GM21360 (cell line): ENCODE results near the gene TRIAP1.
"Not testable (repeated sequence)": the region's sequence is repeated elsewhere in the genome, so short reads cannot be mapped to it uniquely, and the experiment has no call there.

Source experiments
- ATAC-seq: cut with Tn5 transposase; IDR thresholded peaks from one replicate; pipeline ENCODE4 v1.9.1; 2021; ENCODE audit warnings: mild to moderate bottlenecking, moderate library complexity; ENCODE audit not compliant: unreplicated experiment

TRIAP1 gene

GRCh38 chr12:120445911-120446843 is at the start of gene TRIAP1, which contains the start of gene GATC:
TSS of gene TRIAP1 (minus strand) at chr12:120446384. CDS start at chr12:120446372, 12 bp downstream.
TSS of gene GATC (plus strand) at chr12:120446444. CDS start at chr12:120446481, 37 bp downstream.
- peak; percentile 82 for ATAC-seq

- ATAC-seq, result no peak
Measured at GRCh38 chr12:120495186-120495730, 49.1 kb upstream of the TRIAP1 start.

DNA sequence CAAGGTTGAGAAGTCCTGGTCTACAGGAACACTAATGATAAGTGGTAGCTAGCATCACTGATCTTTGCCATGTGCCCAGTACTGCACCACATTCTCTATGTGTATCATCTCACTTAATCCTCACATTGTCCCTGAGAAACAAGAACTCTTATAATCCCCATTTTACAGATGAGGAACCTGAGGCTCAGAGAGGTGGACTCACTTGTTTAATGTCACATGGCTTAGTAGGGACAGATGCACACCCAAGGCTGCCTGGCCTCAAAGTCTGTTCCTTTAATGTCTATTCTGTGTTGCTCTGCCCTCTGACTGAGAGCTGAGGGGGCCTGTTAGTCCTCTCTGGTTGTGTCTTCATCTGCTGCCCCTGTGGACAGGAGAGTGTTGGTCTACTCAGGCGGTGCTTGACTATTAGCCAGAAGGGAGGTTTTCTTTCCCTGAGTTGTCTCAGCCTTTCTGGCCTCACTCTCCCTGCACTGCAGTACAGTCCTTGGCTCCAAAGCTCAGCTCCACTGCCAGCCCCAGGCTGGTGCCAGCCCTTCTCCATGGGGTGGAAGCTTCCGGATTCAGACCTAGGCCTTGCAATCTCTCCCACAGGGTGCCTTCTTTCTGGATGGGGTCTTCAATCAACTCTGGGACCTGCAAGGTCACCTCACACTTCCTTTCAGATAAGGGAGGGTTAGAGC is 44.8 kb upstream of the TRIAP1 start:
- ATAC-seq, result no peak

GRCh38 chr12:120490325-120490724 is 44.1 kb upstream of the TRIAP1 start:
- no peak for ATAC-seq

- no peak for ATAC-seq
Measured at GRCh38 chr12:120489018-120489417, 42.8 kb upstream of the TRIAP1 start.

GRCh38 chr12:120488057-120488640 is 42.0 kb upstream of the TRIAP1 start:
- ATAC-seq, result no peak

DNA sequence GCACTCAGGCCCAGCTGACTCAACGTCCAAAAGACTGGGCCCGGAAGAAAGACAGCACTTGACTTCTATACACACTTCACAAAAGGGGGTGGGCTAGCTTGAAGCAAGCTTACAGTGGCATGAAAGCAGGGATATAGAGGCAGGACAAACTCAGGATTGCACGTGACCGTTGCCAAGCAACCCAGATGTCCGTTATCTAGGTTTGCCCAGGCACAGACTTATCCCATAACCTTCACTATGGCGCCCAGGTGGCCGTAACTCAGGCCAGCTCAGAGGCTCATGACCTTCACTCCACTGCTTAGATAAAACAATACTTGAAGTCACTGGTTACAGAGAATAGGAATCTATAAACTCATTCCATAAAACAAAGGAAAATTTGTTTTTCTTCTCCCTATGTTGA is 41.4 kb upstream of the TRIAP1 start:
- ATAC-seq, result not testable (repeated sequence)

- ATAC-seq, result no peak
Measured at GRCh38 chr12:120485961-120486881, 40.0 kb upstream of the TRIAP1 start.

- no peak for ATAC-seq
Measured at GRCh38 chr12:120483621-120484020, 37.4 kb upstream of the TRIAP1 start.

GRCh38 chr12:120481022-120481767 is 35.0 kb upstream of the TRIAP1 start:
- no peak for ATAC-seq

DNA sequence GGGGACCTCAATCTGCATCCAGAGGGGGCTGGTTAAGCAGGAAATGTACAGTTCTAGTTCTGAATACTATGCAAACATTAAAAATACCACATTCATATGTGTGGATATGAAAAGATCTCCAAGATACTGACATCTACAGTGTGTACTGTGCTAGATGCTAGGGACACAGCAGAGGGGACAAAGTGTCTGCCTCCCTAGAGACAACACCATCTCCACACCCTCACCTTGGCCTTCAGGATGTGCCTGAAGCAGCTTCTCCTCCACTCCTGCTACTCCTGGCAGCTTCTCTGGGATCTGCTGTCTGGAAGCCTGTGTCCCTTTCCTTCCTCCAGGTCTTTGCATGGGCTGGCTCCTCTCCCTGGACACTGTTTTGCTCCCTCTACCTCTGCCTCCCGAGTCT is 34.0 kb upstream of the TRIAP1 start:
- ATAC-seq, result no peak

GRCh38 chr12:120479458-120479857 is 33.3 kb upstream of the TRIAP1 start:
- no peak for ATAC-seq

GRCh38 chr12:120475643-120476042 is 29.5 kb upstream of the TRIAP1 start:
- no peak for ATAC-seq

- ATAC-seq, result no peak
Measured at GRCh38 chr12:120474616-120474960, 28.4 kb upstream of the TRIAP1 start.

DNA sequence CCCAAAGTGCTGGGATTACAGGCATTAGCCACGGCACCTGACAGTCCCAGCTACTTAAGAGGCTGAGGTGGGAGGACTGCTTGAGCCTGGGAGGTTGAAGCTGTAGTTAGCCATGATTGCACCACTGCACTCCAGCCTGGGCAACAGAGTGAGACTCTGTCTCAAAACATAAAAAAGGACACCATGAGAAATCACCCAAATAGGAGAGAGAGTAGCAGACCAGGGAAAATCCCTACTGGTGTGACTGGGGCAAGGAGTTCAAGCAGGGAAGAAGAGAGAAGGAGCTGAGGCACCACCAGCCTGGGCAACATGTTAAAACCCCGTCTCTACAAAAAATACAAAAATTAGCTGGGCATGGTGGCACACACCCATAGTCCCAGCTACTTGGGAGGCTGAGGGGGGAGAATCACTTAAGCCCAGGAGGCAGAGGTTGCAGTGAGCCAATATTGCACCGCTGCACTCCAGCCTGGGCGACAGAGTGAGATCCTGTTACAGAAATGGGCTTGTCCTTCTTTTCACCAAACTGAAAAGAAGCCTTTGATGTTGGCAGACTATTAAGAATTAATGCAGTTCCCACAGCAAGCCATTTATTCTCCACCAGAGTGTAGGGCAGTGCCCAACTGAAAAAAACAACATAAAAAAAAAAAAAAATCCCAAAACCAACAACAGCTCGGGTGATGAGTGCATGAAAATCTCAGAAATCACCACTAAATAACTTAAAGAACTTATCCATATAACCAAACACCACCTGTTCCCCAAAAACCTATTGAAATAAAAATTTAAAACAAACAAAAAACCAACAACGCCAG is 27.8 kb upstream of the TRIAP1 start:
- ATAC-seq, result no peak

DNA sequence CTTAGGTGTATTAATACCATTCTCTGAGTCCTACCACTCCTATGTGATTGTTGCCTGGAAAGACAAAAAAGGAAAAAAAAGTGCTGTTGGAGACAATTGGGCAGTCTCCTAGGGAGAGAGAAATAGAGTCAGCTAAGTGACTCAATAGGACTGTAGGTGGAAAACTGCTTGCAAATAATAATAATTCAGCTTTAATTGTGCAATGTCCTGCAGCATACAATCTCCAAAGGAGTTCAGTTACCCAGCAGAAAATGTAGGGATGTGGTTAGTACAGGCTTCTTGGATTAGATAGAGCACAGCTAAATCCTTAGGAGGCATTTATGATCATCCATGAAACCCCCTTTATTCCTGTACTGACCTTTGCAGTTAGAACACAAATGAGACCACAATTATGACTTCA is 26.3 kb upstream of the TRIAP1 start:
- no peak for ATAC-seq

DNA sequence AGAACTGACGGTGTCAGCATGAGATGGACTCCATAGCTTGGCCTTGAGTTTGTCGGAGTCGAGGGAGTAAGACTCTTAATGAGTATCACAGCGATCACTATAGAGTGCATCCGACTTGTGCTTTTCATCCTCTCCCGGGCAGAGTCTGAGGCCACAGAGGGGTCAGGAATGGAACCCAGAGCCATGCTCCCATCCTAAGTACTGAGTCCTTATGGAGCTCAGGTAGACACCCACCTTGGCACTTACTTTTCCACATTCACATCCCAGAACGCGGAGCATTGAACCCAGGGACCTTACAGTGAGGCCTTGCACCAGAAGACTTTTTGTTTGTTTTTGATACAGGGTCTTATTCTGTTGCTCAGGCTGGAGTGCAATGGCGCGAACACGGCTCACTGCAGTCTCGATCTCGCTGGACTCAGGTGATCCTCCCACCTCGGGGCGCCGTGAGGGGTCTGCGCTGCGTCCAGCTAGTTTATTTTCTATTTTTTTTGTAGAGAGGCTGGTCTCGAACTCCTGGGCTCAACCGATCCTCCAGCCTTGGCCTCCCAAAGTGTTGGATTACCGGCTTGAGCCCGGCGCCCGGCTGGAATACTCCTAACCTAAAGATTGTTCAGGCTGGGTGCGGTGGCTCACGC is 24.1 kb upstream of the TRIAP1 start:
- peak; percentile 13 for ATAC-seq

DNA sequence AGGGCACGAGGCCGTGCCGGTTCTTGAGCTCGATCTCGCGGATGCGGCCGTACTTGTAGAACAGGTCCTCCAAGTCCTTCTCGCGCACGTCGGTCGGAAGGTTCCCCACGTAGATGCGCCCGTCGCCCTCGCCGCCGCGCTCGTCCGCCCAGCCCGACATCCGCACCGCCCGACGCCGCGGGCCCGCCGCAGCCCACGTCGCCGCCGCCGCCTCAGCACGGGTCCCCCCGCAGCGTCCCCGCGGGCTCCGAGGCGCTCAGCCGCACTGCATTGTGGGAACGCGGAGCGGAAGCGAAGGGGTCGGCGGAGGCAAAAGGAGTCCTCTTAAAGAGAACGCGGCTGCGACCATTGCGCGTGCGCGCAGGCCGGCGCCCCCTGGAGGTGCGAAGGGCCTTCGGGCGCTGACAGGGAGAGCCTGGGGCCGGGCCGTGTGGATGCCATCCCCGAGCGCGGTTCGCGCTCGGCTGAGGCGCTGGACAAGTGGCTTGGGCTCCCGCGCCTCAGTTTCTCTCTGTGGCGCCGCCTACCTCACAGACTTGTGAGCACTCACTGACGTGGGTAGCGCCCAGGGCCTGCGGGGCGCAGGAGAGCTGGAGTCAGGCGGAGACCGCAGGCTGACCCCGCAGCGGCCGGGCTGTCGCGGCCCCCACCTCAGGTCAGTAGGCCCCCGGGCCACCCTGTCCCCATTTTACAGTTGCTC is 23.4 kb upstream of the TRIAP1 start, which contains the start of gene SRSF9:
TSS of gene SRSF9 (minus strand) at position 299 of the 700 bp plus-strand sequence. CDS start at position 160, 139 bp downstream.
- peak; percentile 71 for ATAC-seq
